ENCODE measurements around the gene TRPM2.
"Not testable (repeated sequence)": the region's sequence is repeated elsewhere in the genome, so short reads cannot be mapped to it uniquely, and the experiment has no call there.

The TRPM2 gene

GRCh38 chr21:44416193-44416592 is 62.8 kb downstream of the TRPM2 start:
- Histone ChIP-seq H3K9ac (no peak overlapping the region), H2AFZ (no peak overlapping the region), H3K79me2 (no peaks in the 10 kb centered on the region), H3K36me3 (ENCODE audit: control insufficient read depth, insufficient read depth, low read length) (no peaks in the 10 kb centered on the region), H3K27ac (no peak overlapping the region), H3K4me3 (ENCODE audit: low read depth, low read length) (no peak overlapping the region), H3K9me3 (ENCODE audit: control insufficient read depth, low read length) (no peaks in the 10 kb centered on the region), H3K4me1 (no peaks in the 10 kb centered on the region), H3K27me3 (ENCODE audit: control insufficient read depth, insufficient read depth, low read length) (no peaks in the 10 kb centered on the region), H3K4me2 (ENCODE audit: low read length) (no peak overlapping the region)
- TF ChIP-seq, protein P1, sequence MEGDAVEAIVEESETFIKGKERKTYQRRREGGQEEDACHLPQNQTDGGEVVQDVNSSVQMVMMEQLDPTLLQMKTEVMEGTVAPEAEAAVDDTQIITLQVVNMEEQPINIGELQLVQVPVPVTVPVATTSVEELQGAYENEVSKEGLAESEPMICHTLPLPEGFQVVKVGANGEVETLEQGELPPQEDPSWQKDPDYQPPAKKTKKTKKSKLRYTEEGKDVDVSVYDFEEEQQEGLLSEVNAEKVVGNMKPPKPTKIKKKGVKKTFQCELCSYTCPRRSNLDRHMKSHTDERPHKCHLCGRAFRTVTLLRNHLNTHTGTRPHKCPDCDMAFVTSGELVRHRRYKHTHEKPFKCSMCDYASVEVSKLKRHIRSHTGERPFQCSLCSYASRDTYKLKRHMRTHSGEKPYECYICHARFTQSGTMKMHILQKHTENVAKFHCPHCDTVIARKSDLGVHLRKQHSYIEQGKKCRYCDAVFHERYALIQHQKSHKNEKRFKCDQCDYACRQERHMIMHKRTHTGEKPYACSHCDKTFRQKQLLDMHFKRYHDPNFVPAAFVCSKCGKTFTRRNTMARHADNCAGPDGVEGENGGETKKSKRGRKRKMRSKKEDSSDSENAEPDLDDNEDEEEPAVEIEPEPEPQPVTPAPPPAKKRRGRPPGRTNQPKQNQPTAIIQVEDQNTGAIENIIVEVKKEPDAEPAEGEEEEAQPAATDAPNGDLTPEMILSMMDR (IDR thresholded peaks at IDR 0.05): no peak

DNA sequence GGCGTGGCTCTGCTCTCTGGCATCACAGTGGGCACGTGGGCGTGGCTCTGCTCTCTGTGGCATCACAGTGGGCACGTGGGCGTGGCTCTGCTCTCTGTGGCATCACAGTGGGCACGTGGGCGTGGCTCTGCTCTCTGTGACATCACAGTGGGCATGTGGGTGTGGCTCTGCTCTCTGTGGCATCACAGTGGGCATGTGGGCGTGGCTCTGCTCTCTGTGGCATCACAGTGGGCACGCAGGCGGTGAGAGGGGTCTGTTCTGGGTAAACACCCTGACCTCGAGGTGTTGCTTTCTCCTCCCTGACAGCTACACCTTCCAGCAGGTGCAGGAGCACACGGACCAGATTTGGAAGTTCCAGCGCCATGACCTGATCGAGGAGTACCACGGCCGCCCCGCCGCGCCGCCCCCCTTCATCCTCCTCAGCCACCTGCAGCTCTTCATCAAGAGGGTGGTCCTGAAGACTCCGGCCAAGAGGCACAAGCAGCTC is 64.2 kb downstream of the TRPM2 start:
- H2AFZ ChIP-seq; H3K27ac ChIP-seq; H3K9ac ChIP-seq; H3K4me3 ChIP-seq (ENCODE audit: low read depth, low read length); H3K36me3 ChIP-seq (ENCODE audit: control insufficient read depth, insufficient read depth, low read length); H3K79me2 ChIP-seq; H3K9me3 ChIP-seq (ENCODE audit: control insufficient read depth, low read length); H3K27me3 ChIP-seq (ENCODE audit: control insufficient read depth, insufficient read depth, low read length); H3K4me1 ChIP-seq; H3K4me2 ChIP-seq (ENCODE audit: low read length): not testable (repeated sequence)

GRCh38 chr21:44418108-44418875 is 64.9 kb downstream of the TRPM2 start:
- H3K9ac ChIP-seq: no peak overlapping the region
- no peak overlapping the region for H3K4me2 ChIP-seq (ENCODE audit: low read length)
- no peaks in the 10 kb centered on the region for H3K9me3 ChIP-seq (ENCODE audit: control insufficient read depth, low read length)
- no peaks in the 10 kb centered on the region for H3K36me3 ChIP-seq (ENCODE audit: control insufficient read depth, insufficient read depth, low read length)
- H3K4me3 ChIP-seq (ENCODE audit: low read depth, low read length): no peak overlapping the region
- no peak overlapping the region for H2AFZ ChIP-seq
- H3K27me3 ChIP-seq (ENCODE audit: control insufficient read depth, insufficient read depth, low read length): no peaks in the 10 kb centered on the region
- H3K79me2 ChIP-seq: no peaks in the 10 kb centered on the region
- H3K27ac ChIP-seq: no peak overlapping the region
- TF ChIP-seq, protein P1 (IDR thresholded peaks at IDR 0.05): no peak
- no peaks in the 10 kb centered on the region for H3K4me1 ChIP-seq

DNA sequence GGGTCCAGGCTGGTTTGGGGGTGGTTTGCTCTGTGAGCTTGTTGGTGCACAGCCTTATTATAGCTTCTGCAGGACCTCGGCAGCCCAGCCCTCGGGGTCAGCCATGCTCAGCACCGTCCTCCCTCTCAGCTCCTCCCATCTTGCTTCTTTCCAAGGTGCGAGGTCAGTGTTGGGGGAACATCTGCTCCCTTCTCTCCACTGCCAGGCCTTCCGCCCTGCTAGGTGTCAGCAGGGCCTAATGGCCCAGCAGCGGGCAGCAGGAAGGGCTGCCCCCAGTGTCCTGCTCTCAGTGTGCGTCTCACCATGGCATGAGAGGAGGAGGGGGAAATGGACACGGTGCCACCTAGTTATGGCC is 65.4 kb downstream of the TRPM2 start:
- no peaks in the 10 kb centered on the region for H3K27me3 ChIP-seq (ENCODE audit: control insufficient read depth, insufficient read depth, low read length)
- no peaks in the 10 kb centered on the region for H3K79me2 ChIP-seq
- no peaks in the 10 kb centered on the region for H3K36me3 ChIP-seq (ENCODE audit: control insufficient read depth, insufficient read depth, low read length)
- H3K9me3 ChIP-seq (ENCODE audit: control insufficient read depth, low read length): no peaks in the 10 kb centered on the region
- H3K4me1 ChIP-seq: no peaks in the 10 kb centered on the region
- TF ChIP-seq, protein P1 (IDR thresholded peaks at IDR 0.05): no peak
- no peak overlapping the region for H3K4me2 ChIP-seq (ENCODE audit: low read length)
- no peak overlapping the region for H3K9ac ChIP-seq
- H3K27ac ChIP-seq: no peak overlapping the region
- H3K4me3 ChIP-seq (ENCODE audit: low read depth, low read length): no peak overlapping the region
- no peak overlapping the region for H2AFZ ChIP-seq

- no peaks in the 10 kb centered on the region for H3K79me2 ChIP-seq
- no peaks in the 10 kb centered on the region for H3K36me3 ChIP-seq (ENCODE audit: control insufficient read depth, insufficient read depth, low read length)
- H3K4me2 ChIP-seq (ENCODE audit: low read length): no peak overlapping the region
- H3K4me1 ChIP-seq: no peaks in the 10 kb centered on the region
- H3K4me3 ChIP-seq (ENCODE audit: low read depth, low read length): no peak overlapping the region
- H3K27me3 ChIP-seq (ENCODE audit: control insufficient read depth, insufficient read depth, low read length): no peaks in the 10 kb centered on the region
- no peak overlapping the region for H3K27ac ChIP-seq
- no peaks in the 10 kb centered on the region for H3K9me3 ChIP-seq (ENCODE audit: control insufficient read depth, low read length)
- H3K9ac ChIP-seq: no peak overlapping the region
- H2AFZ ChIP-seq: no peak overlapping the region
- TF ChIP-seq, protein P1 (IDR thresholded peaks at IDR 0.05): no peak
Measured at GRCh38 chr21:44419679-44420078, 66.3 kb downstream of the TRPM2 start.
